Ovary (tissue), 9 donors: ENCODE measurements around the gene SNAP29. TPM values are rescaled to one million over a fixed set of nuclear protein-coding genes. Genes with fewer than 3 reads are reported as not detected.

Experiments
- DNase-seq, 5 donors: peaks; one replicate each; pipeline ENCODE4 v3.0.0-alpha.2; 2019 to 2020
- H3K27ac ChIP-seq, 2 donors: fragments of 200-600 bp; one replicate each; pipeline versions ENCODE4 v1.5.1 to v1.8.0; 2019 to 2022
- H3K27me3 ChIP-seq: fragments of 200-600 bp; one replicate; pipeline ENCODE4 v1.8.0; 2022
- H3K36me3 ChIP-seq: fragments of 200-600 bp; sonication (generic); one replicate; pipeline ENCODE4 v1.5.1; 2019
- H3K4me1 ChIP-seq: one replicate; pipeline ENCODE4 v1.8.1; 2013; ENCODE audit warnings: mild to moderate bottlenecking, moderate library complexity; ENCODE audit not compliant: insufficient read depth
- H3K4me3 ChIP-seq: fragments of 200-600 bp; sonication (generic); one replicate; pipeline ENCODE4 v1.5.1; 2017
- H3K9me3 ChIP-seq, 2 donors: fragments of 200-600 bp in 1 of 2; sonication (generic) in 1 of 2; one replicate each; pipeline versions ENCODE4 v1.5.1 to v1.8.1; 2013 to 2019; ENCODE audit warnings: mild to moderate bottlenecking in 1 of 2, moderate library complexity in 1 of 2
- CTCF ChIP-seq, 3 donors: fragments of 450-650 bp in 2 of 3; fragments of 200-600 bp in 1 of 3; IDR thresholded peaks; one replicate each; pipeline versions ENCODE4 v1.5.1 to v1.8.0; 2016 to 2022; ENCODE audit warnings: antibody characterized with exemption in 3 of 3, mild to moderate bottlenecking in 1 of 3
- EP300 ChIP-seq: sonication (generic); formaldehyde crosslinking; IDR thresholded peaks from one replicate; pipeline ENCODE4 v1.6.1; 2017; ENCODE audit warnings: antibody characterized with exemption
- POLR2A ChIP-seq: fragments of 450-650 bp; IDR thresholded peaks from one replicate; pipeline ENCODE4 v1.6.1; 2017; ENCODE audit warnings: antibody characterized with exemption, mild to moderate bottlenecking, moderate library complexity
- WGBS, 3 donors: extraction: QIAGEN DNeasy Blood & Tissue Kit in 1 of 3; methylation state at CpG; one replicate each; pipeline versions ENCODE4 v1.1.5 to v1.1.7; 2013 to 2017; 5-methylcytosine and 5-hydroxymethylcytosine counted together
- intact Hi-C, 4 donors: fragments of 100-400 bp; cut with DNase I; formaldehyde crosslinking; loops; one replicate each; pipeline versions ENCODE4 v1.11.0 to v1.15.1; 2022 to 2023
- polyA plus RNA-seq, 2 donors: library from polyadenylated mRNA; stranded (reverse); fragments of 200-250 nt in 1 of 2; fragments of 350-450 nt in 1 of 2; fragmentation: Illumina TruSeq in 1 of 2; extraction: RNeasy Lipid Tissue Mini Kit (QIAGEN cat#74804) in 1 of 2; gene quantifications; one replicate each; pipeline ENCODE4 v1.2.3, GENCODE V29; 2013 to 2014
- total RNA-seq, 7 donors: library from RNA; depleted of rRNA in 2 of 7; stranded (reverse); fragments of >200 nt in 2 of 7; fragmentation: NEBNext Ultra II Directional in 3 of 7; extraction: Animal tissue kit (Norgen Biotek cat#: 25700) in 3 of 7; gene quantifications; one replicate each; pipeline versions ENCODE4 v1.1.0 to v1.2.4, GENCODE V29; 2016 to 2023
- donor health status: DM: no; HTN: no; CAD: no; lungs with moderate emphysema.
- donor health status: DM: no; HTN: no; CAD: no.
- donor health status: Bipolar disorder and iron deficiency.
- donor health status: DM: yes; HTN: yes; CAD: no.
- donor health status: DM: no; HTN: no; CAD: no.
- donor health status: DM: yes; HTN: yes; CAD: no.

SNAP29 gene
- total and polyA plus RNA-seq, 9 donors: 12.0 to 58.6 (median 22.9) TPM

- H3K4me3 ChIP-seq: no peak overlapping the region
- no peaks in the 10 kb centered on the region for H3K4me1 ChIP-seq
- no peaks in the 10 kb centered on the region for H3K9me3 ChIP-seq
- no peak for TF ChIP-seq CTCF (IDR thresholded peaks at IDR 0.05)
- TF ChIP-seq EP300: no peak
- no peak for TF ChIP-seq POLR2A
- intact Hi-C loops: no loop called here
- 65 to 80% (median 66%) methylated on average over 6 of the region's 6 CpGs for WGBS, 3 donors
- DNase-seq: no peak
- no peak overlapping the region for H3K27ac ChIP-seq
- no peaks in the 10 kb centered on the region for H3K36me3 ChIP-seq
- no peaks in the 10 kb centered on the region for H3K27me3 ChIP-seq
Observed at GRCh38 chr22:20909543-20910303, 50.9 kb downstream of the SNAP29 start.

GRCh38 chr22:20912494-20912893 lies 53.7 kb downstream of the SNAP29 start:
- DNase-seq: no peak
- intact Hi-C loops: no loop called here
- H3K4me1 ChIP-seq: no peaks in the 10 kb centered on the region
- TF ChIP-seq EP300 (no peak), POLR2A (no peak), CTCF (IDR thresholded peaks at IDR 0.05) (no peak)
- no peaks in the 10 kb centered on the region for H3K27me3 ChIP-seq
- H3K9me3 ChIP-seq: no peaks in the 10 kb centered on the region
- H3K4me3 ChIP-seq: no peak overlapping the region
- WGBS, 3 donors: 91 to 92% (median 91%) methylated on average over 6 of the region's 6 CpGs
- H3K36me3 ChIP-seq: no peaks in the 10 kb centered on the region
- H3K27ac ChIP-seq: no peak overlapping the region

- H3K36me3 ChIP-seq: no peaks in the 10 kb centered on the region
- H3K27me3 ChIP-seq: no peaks in the 10 kb centered on the region
- H3K4me1 ChIP-seq: peaks cover 7% of the 10 kb centered on the region
- H3K27ac ChIP-seq: peak within 1 kb of the TSS; percentile 64 to 85
- WGBS, 3 donors: 0 to 1% (median 0%) methylated on average over 36 to 92 of the region's 92 CpGs
- peak; percentile 97 to 98 (median 97) for DNase-seq
- no peaks in the 10 kb centered on the region for H3K9me3 ChIP-seq
- H3K4me3 ChIP-seq: peak within 1 kb of the TSS; percentile 91
- TF ChIP-seq EP300 (no peak), POLR2A (peak; percentile 90), CTCF (IDR thresholded peaks at IDR 0.05) (peak; percentile 94 to 99 (median 97))
- intact Hi-C loops: loop anchor here in 1 of 4 donors (5.0 kb wide), 1 partner anchor 55 kb away; no protein-coding TSS in a partner anchor
Observed at GRCh38 chr22:20916916-20917810, 58.4 kb downstream of the SNAP29 start, which contains the start of gene CRKL. Gene CRKL (plus strand): TSS chr22:20917407. CDS start chr22:20917935, 528 bp downstream.

- no peak for TF ChIP-seq POLR2A
- TF ChIP-seq CTCF (IDR thresholded peaks at IDR 0.05): no peak
- TF ChIP-seq EP300: no peak
- H3K27ac ChIP-seq: no peak overlapping the region
- H3K36me3 ChIP-seq: no peaks in the 10 kb centered on the region
- DNase-seq: peak in 1 of 5 donors; percentile 18
- 0 to 1% (median 1%) methylated on average over 19 of the region's 19 CpGs for WGBS, 3 donors
- intact Hi-C loops: loop anchor here in 1 of 4 donors (5.0 kb wide), 1 partner anchor 56 kb away; no protein-coding TSS in a partner anchor
- H3K4me1 ChIP-seq: peaks cover 7% of the 10 kb centered on the region
- no peaks in the 10 kb centered on the region for H3K9me3 ChIP-seq
- peak overlapping the region; percentile 91 for H3K4me3 ChIP-seq
- H3K27me3 ChIP-seq: no peaks in the 10 kb centered on the region
Observed at GRCh38 chr22:20918663-20919218, 59.9 kb downstream of the SNAP29 start.
